H1 (cell line): ENCODE measurements around the gene BCAS1. TPM values are rescaled to one million over a fixed set of nuclear protein-coding genes. Genes with fewer than 3 reads are reported as not detected.

Experiments
- CHD2 ChIP-seq: IDR thresholded peaks from 2 replicates; pipeline ENCODE4 v1.6.1; 2012; ENCODE audit warnings: low read length, improper control_type of control experiment
- CHD7 ChIP-seq: fragments of 300-600 bp; sonication (generic); IDR thresholded peaks from 2 replicates; pipeline ENCODE4 v1.7.1; 2012; ENCODE audit warnings: low read length, moderate library complexity, mild to moderate bottlenecking, inconsistent platforms; ENCODE audit not compliant: insufficient replicate concordance
- GABPA ChIP-seq: IDR thresholded peaks from 2 replicates; pipeline ENCODE4 v1.6.1; 2011; ENCODE audit warnings: mild to moderate bottlenecking, low read length, moderate library complexity, borderline replicate concordance; ENCODE audit not compliant: insufficient read depth
- HDAC2 ChIP-seq, 2 experiments: fragments of 300-600 bp in 1 of 2; sonication (generic) in 1 of 2; IDR thresholded peaks; 2 replicates each; pipeline ENCODE4 v1.6.1; 2011 to 2012; ENCODE audit warnings: low read depth in 2 of 2, low read length in 2 of 2, mild to moderate bottlenecking in 2 of 2, moderate library complexity in 2 of 2, borderline replicate concordance in 1 of 2, inconsistent platforms in 1 of 2
- JUND ChIP-seq: IDR thresholded peaks from 2 replicates; pipeline ENCODE4 v1.6.1; 2011; ENCODE audit warnings: mild to moderate bottlenecking, improper control_type of control experiment, low read length
- NANOG ChIP-seq: IDR thresholded peaks from 2 replicates; pipeline ENCODE4 v1.6.1; 2011; ENCODE audit warnings: low read length, low read depth, mild to moderate bottlenecking, inconsistent platforms; ENCODE audit not compliant: insufficient read depth, poor library complexity, severe bottlenecking
- PHF8 ChIP-seq: fragments of 200-600 bp; sonication (generic); conservative IDR thresholded peaks from 2 replicates; pipeline ENCODE4 v1.7.1; 2012; ENCODE audit warnings: low read depth, mild to moderate bottlenecking, inconsistent platforms, low read length, moderate library complexity
- SP2 ChIP-seq: IDR thresholded peaks from 2 replicates; pipeline ENCODE4 v1.6.1; 2012; ENCODE audit warnings: mild to moderate bottlenecking, low read length, inconsistent platforms
- SRF ChIP-seq: IDR thresholded peaks from 2 replicates; pipeline ENCODE4 v1.6.1; 2011; ENCODE audit warnings: mild to moderate bottlenecking, low read depth, low read length, moderate library complexity
- TBP ChIP-seq: IDR thresholded peaks from 2 replicates; pipeline ENCODE4 v1.6.1; 2011; ENCODE audit warnings: low read depth, low read length, improper control_type of control experiment
- ZNF274 ChIP-seq: IDR thresholded peaks from 2 replicates; pipeline ENCODE4 v1.7.0; 2012; ENCODE audit warnings: low read length, borderline replicate concordance; ENCODE audit errors: extremely low read depth
- polyA plus RNA-seq, 7 experiments: library from polyadenylated mRNA; depleted of rRNA in 3 of 7; stranded (reverse) in 5 of 7; unstranded in 2 of 7; fragments of >200 nt in 5 of 7; fragments of 200-250 nt in 2 of 7; gene quantifications; 1 replicate in 5 of 7; 2 replicates in 1 of 7; 4 replicates in 1 of 7; pipeline versions ENCODE4 v1.2.1 to v1.2.3, GENCODE V29; 2011 to 2013; ENCODE audit warnings: missing spikeins in 2 of 7, mixed read lengths in 2 of 7
- total RNA-seq: library from RNA; stranded (reverse); fragmentation: NEBNext Ultra II Directional; extraction: Animal tissue kit (Norgen Biotek cat#: 25700); gene quantifications from 2 replicates; pipeline ENCODE4 v1.2.1, GENCODE V29; 2021

Gene BCAS1
- total and polyA plus RNA-seq, 2 of the 8 experiments (the other 6 are each of a cell fraction or from before 2014, with no cell fraction given) = 0.06 to 0.19 TPM

GRCh38 chr20:54027704-54028103 is 42.7 kb downstream of the BCAS1 start (continued):
- TF ChIP-seq CHD7 = no peak
- TF ChIP-seq GABPA = no peak
- TF ChIP-seq SP2 = no peak
- TF ChIP-seq NANOG = no peak
- no peak for TF ChIP-seq SRF
- TF ChIP-seq PHF8 = no peak
- TF ChIP-seq JUND = no peak
- TF ChIP-seq TBP = no peak
- TF ChIP-seq HDAC2 (IDR thresholded peaks at IDR 0.05; ENCODE audit: borderline replicate concordance in 1 of 2, low read depth in 2 of 2, low read length in 2 of 2) = no peak
- TF ChIP-seq CHD2 = no peak
- TF ChIP-seq ZNF274 = no peak
